ENCODE data around the gene ASB15. TPM values are rescaled to one million over a fixed set of nuclear protein-coding genes. Genes with fewer than 3 reads are reported as not detected.

The ASB15 gene
- total and polyA plus RNA-seq, 2 of the 8 experiments (the other 6 are each of a cell fraction or from before 2014, with no cell fraction given) = not detected

DNA sequence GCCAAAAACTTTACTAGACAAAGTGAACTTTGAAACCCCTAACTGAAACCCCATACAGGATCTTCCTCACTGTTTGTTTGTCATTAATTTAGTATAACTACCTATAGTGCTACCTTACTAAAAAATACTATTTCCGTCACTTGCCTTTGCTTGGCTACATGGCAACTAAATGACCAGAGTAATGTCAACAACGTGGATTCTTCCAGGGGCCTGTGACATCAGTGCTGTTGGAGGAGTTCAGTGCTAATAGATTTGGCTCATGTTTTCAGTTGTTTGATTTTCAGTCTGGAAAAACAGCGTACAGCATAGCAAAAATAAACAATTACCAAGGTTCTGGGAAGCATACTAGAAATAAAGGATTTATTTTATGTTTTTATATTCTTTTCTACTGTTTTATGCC lies 3.0 kb upstream of the ASB15 start:
- Histone ChIP-seq H3K27me3 (replicated peaks in 1 of 4; ENCODE audit: control insufficient read depth in 3 of 4, extremely low read depth in 1 of 4, insufficient read depth in 3 of 4, low read length in 3 of 4) (no peaks in the 10 kb centered on the region), H3K9ac (replicated peaks in 1 of 4; ENCODE audit: extremely low read depth in 1 of 4, low read depth in 3 of 4, low read length in 3 of 4) (no peak overlapping the region), H3K4me1 (replicated peaks in 1 of 4; ENCODE audit: control insufficient read depth in 3 of 4, insufficient read depth in 4 of 4, low read length in 3 of 4) (peaks cover 3 to 8% (median 5%) of the 10 kb centered on the region in 4 experiments), H3K14ac (ENCODE audit: insufficient read length) (no peak overlapping the region), H3K23me2 (ENCODE audit: low read depth, low read length) (no peaks in the 10 kb centered on the region; the same call in 1 of the 2 replicates), H3K23ac (ENCODE audit: insufficient read length) (no peak overlapping the region), H3K18ac (ENCODE audit: extremely low read depth, low read length) (no peak overlapping the region), H4K20me1 (replicated peaks in 1 of 2; ENCODE audit: control insufficient read depth in 1 of 2, insufficient read depth in 2 of 2, low read length in 2 of 2) (no peaks in the 10 kb centered on the region), H2BK5ac (ENCODE audit: low read depth, low read length) (no peak overlapping the region), H3K4ac (replicated peaks; ENCODE audit: insufficient read length, low read depth, low read length) (no peak overlapping the region), H2BK15ac (ENCODE audit: low read length) (no peak overlapping the region), H3K79me1 (ENCODE audit: low read depth, low read length) (no peaks in the 10 kb centered on the region), H2AFZ (ENCODE audit: low read length) (0 out of 2 replicates have a peak overlapping the region, but pooled peaks have one; percentile 37), H3K4me2 (ENCODE audit: insufficient read depth in 1 of 2, low read depth in 2 of 2, low read length in 2 of 2) (no peak overlapping the region), H2AK5ac (ENCODE audit: low read depth, low read length) (no peak overlapping the region), H2BK120ac (replicated peaks; ENCODE audit: low read depth, low read length) (no peak overlapping the region), H2BK20ac (ENCODE audit: low read length) (no peak overlapping the region), H3K4me3 (ENCODE audit: extremely low read depth in 1 of 4, insufficient read depth in 2 of 4, low read depth in 3 of 4, low read length in 4 of 4) (no peak overlapping the region), H4K91ac (replicated peaks; ENCODE audit: insufficient read length, low read length) (no peak overlapping the region), H4K8ac (ENCODE audit: extremely low read depth, insufficient read depth, low read length) (no peak overlapping the region), H2BK12ac (ENCODE audit: low read depth, low read length) (no peak overlapping the region), H4K5ac (ENCODE audit: insufficient read length, low read depth, low read length) (no peak overlapping the region), H3K27ac (ENCODE audit: low read depth, low read length) (no peak overlapping the region), H3K36me3 (ENCODE audit: control insufficient read depth in 2 of 4, insufficient read depth in 4 of 4, low read length in 3 of 4) (no peaks in the 10 kb centered on the region), H3K9me3 (ENCODE audit: insufficient read depth in 2 of 2, low read depth in 1 of 2, low read length in 1 of 2) (no peaks in the 10 kb centered on the region), H3K79me2 (ENCODE audit: control insufficient read depth in 1 of 2, insufficient read depth in 2 of 2, low read length in 2 of 2) (no peaks in the 10 kb centered on the region), H3K56ac (replicated peaks; ENCODE audit: insufficient read length, low read depth, low read length) (no peak overlapping the region)
- DNase-seq (ENCODE audit: low read depth in 1 of 2, low spot score in 2 of 2) (no peak), FAIRE-seq (peak; percentile 13)
- WGBS, 2 experiments (ENCODE audit: extremely low coverage in 1 of 2, insufficient coverage in 1 of 2, insufficient read length in 1 of 2, insufficient replicate concordance in 2 of 2, low coverage in 1 of 2, low lambda C conversion rate in 2 of 2, missing lambda C conversion rate in 1 of 2) = 85% methylated on average over 3 of the region's 3 CpGs; no CpG with 5 or more reads in 1 of the 2 experiments
- POLR2A ChIA-PET (ENCODE audit: partially characterized antibody) = no interaction called here
- CTCF ChIA-PET (ENCODE audit: partially characterized antibody) = interaction anchor here (0.8 to 1.5 kb wide), 2 partner anchors 14 to 84 kb away, joined by 3 to 4 read pairs; no protein-coding TSS in a partner anchor
- TF ChIP-seq SP1 (IDR thresholded peaks at IDR 0.05; ENCODE audit: low read depth, low read length) (no peak), GTF2F1 (IDR thresholded peaks at IDR 0.05; ENCODE audit: borderline replicate concordance, low read depth, low read length) (no peak), RXRA (IDR thresholded peaks at IDR 0.05; ENCODE audit: insufficient read depth, low read depth, low read length) (no peak), SIN3A (conservative IDR thresholded peaks at IDR 0.05 in 1 of 2, IDR thresholded peaks at IDR 0.05 in 1 of 2; ENCODE audit: low read depth in 1 of 2, low read length in 2 of 2) (no peak), RBBP5 (IDR thresholded peaks at IDR 0.05; ENCODE audit: borderline replicate concordance, low read depth, low read length) (no peak), KDM4A (IDR thresholded peaks at IDR 0.05; ENCODE audit: low read depth, low read length, severe bottlenecking) (no peak), GABPA (IDR thresholded peaks at IDR 0.05; ENCODE audit: borderline replicate concordance, insufficient read depth, low read length) (no peak), EGR1 (IDR thresholded peaks at IDR 0.05; ENCODE audit: borderline replicate concordance, low read depth, low read length) (no peak), SIX5 (IDR thresholded peaks at IDR 0.05; ENCODE audit: low read depth, low read length) (no peak), FOSL1 (IDR thresholded peaks at IDR 0.05; ENCODE audit: insufficient read depth, low read depth, low read length) (no peak), RNF2 (IDR thresholded peaks at IDR 0.05; ENCODE audit: borderline replicate concordance, low read depth, low read length, missing control alignments, poor library complexity, severe bottlenecking) (no peak)
- TF ChIP-seq, protein P1, sequence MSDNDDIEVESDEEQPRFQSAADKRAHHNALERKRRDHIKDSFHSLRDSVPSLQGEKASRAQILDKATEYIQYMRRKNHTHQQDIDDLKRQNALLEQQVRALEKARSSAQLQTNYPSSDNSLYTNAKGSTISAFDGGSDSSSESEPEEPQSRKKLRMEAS (IDR thresholded peaks at IDR 0.05) = no peak
